Astrocyte of the hippocampus (primary cell): Measurements from ENCODE around the gene OPTC.

ENCODE experiments used
- DNase-seq: peaks from one replicate; pipeline ENCODE4 v3.0.0; 2011; ENCODE audit warnings: low read depth, low spot score

Gene OPTC

GRCh38 chr1:203491664-203492063 is 2.3 kb upstream of the OPTC start:
- DNase-seq: no peak

GRCh38 chr1:203492082-203492747 is 1.7 kb upstream of the OPTC start:
- no peak for DNase-seq

- no peak for DNase-seq
Measured at GRCh38 chr1:203492748-203493130, 1.2 kb upstream of the OPTC start.

GRCh38 chr1:203495845-203496244 is 1.9 kb downstream of the OPTC start:
- no peak for DNase-seq

GRCh38 chr1:203497269-203497777 is 3.4 kb downstream of the OPTC start:
- DNase-seq: no peak

GRCh38 chr1:203499643-203500278 is 5.8 kb downstream of the OPTC start:
- no peak for DNase-seq

- DNase-seq: no peak
Measured at GRCh38 chr1:203500279-203500678, 6.3 kb downstream of the OPTC start.

GRCh38 chr1:203503836-203504235 is 9.9 kb downstream of the OPTC start:
- DNase-seq: no peak

- DNase-seq: peak; percentile 91
Measured at GRCh38 chr1:203504400-203505250, 10.7 kb downstream of the OPTC start.

- no peak for DNase-seq
Measured at GRCh38 chr1:203505526-203506204, 11.7 kb downstream of the OPTC start.

GRCh38 chr1:203506858-203507626 is 13.1 kb downstream of the OPTC start:
- peak; percentile 57 for DNase-seq

GRCh38 chr1:203507759-203508158 is 13.8 kb downstream of the OPTC start:
- DNase-seq: no peak

- DNase-seq: peak; percentile 39
Measured at GRCh38 chr1:203508463-203509073, 14.6 kb downstream of the OPTC start.

- no peak for DNase-seq
Measured at GRCh38 chr1:203509135-203509534, 15.2 kb downstream of the OPTC start.

- DNase-seq: no peak
Measured at GRCh38 chr1:203511513-203511912, 17.6 kb downstream of the OPTC start.

- no peak for DNase-seq
Measured at GRCh38 chr1:203511930-203512329, 18.0 kb downstream of the OPTC start.

GRCh38 chr1:203512517-203512847 is 18.5 kb downstream of the OPTC start:
- no peak for DNase-seq

- peak; percentile 94 for DNase-seq
Measured at GRCh38 chr1:203512848-203513584, 19.1 kb downstream of the OPTC start.

GRCh38 chr1:203513585-203514031 is 19.7 kb downstream of the OPTC start:
- DNase-seq: no peak

- no peak for DNase-seq
Measured at GRCh38 chr1:203516184-203516583, 22.2 kb downstream of the OPTC start.
